Tibial artery (tissue), 4 donors: ENCODE data around the gene SLAMF7.

ENCODE experiments used
- DNase-seq, 2 donors: peaks; one replicate each; pipeline ENCODE4 v3.0.0-alpha.2; 2019
- H3K27ac ChIP-seq, 2 donors: fragments of 200-600 bp; sonication (generic) in 1 of 2; 1 replicate in 1 of 2; 2 replicates in 1 of 2; pipeline ENCODE4 v1.5.1; 2018 to 2019; ENCODE audit warnings: mild to moderate bottlenecking in 1 of 2
- H3K27me3 ChIP-seq, 2 donors: fragments of 200-600 bp; sonication (generic) in 1 of 2; one replicate each; pipeline versions ENCODE4 v1.5.1 to v1.6.0; 2016 to 2019
- H3K36me3 ChIP-seq, 3 donors: fragments of 200-600 bp; sonication (generic) in 2 of 3; one replicate each; pipeline ENCODE4 v1.5.1; 2016 to 2019; ENCODE audit warnings: mild to moderate bottlenecking in 2 of 3
- H3K4me1 ChIP-seq, 4 donors: fragments of 200-600 bp; sonication (generic) in 2 of 4; 1 replicate in 3 of 4; 2 replicates in 1 of 4; pipeline ENCODE4 v1.5.1; 2016 to 2019
- H3K4me3 ChIP-seq, 2 donors: fragments of 200-600 bp; sonication (generic) in 1 of 2; 1 replicate in 1 of 2; 2 replicates in 1 of 2; pipeline ENCODE4 v1.5.1; 2018 to 2019; ENCODE audit warnings: mild to moderate bottlenecking in 2 of 2
- H3K9me3 ChIP-seq, 3 donors: fragments of 200-600 bp; sonication (generic) in 1 of 3; one replicate each; pipeline ENCODE4 v1.5.1; 2016 to 2019
- CTCF ChIP-seq, 2 experiments: fragments of 200-600 bp in 1 of 2; fragments of 450-650 bp in 1 of 2; IDR thresholded peaks; one replicate each; pipeline ENCODE4 v1.5.1; 2017 to 2019; ENCODE audit warnings: antibody characterized with exemption in 2 of 2, mild to moderate bottlenecking in 1 of 2, moderate library complexity in 1 of 2
- intact Hi-C: fragments of 100-400 bp; cut with DNase I; formaldehyde crosslinking; loops from one replicate; pipeline ENCODE4 v1.15.0; 2023; ENCODE audit warnings: low total_unique reads

SLAMF7 gene

GRCh38 chr1:160773093-160773492 lies 34.0 kb downstream of the SLAMF7 start:
- TF ChIP-seq CTCF (IDR thresholded peaks at IDR 0.05): no peak
- no peaks in the 10 kb centered on the region for H3K9me3 ChIP-seq
- no peaks in the 10 kb centered on the region for H3K36me3 ChIP-seq
- no peak for DNase-seq
- no peak overlapping the region for H3K4me3 ChIP-seq
- H3K27ac ChIP-seq: no peak overlapping the region
- H3K4me1 ChIP-seq: peaks cover 0 to 3% (median 0%) of the 10 kb centered on the region in 4 donors
- intact Hi-C loops: no loop called here
- H3K27me3 ChIP-seq: no peaks in the 10 kb centered on the region

GRCh38 chr1:160774886-160775719 lies 36.1 kb downstream of the SLAMF7 start:
- H3K27me3 ChIP-seq: no peaks in the 10 kb centered on the region
- intact Hi-C loops: no loop called here
- H3K9me3 ChIP-seq: no peaks in the 10 kb centered on the region
- TF ChIP-seq CTCF (IDR thresholded peaks at IDR 0.05): no peak
- no peaks in the 10 kb centered on the region for H3K4me1 ChIP-seq
- no peak for DNase-seq
- no peak overlapping the region for H3K4me3 ChIP-seq
- no peaks in the 10 kb centered on the region for H3K36me3 ChIP-seq
- H3K27ac ChIP-seq: no peak overlapping the region

GRCh38 chr1:160776178-160776577 lies 37.1 kb downstream of the SLAMF7 start:
- no peak for TF ChIP-seq CTCF (IDR thresholded peaks at IDR 0.05)
- H3K36me3 ChIP-seq: no peaks in the 10 kb centered on the region
- no peak for DNase-seq
- no peaks in the 10 kb centered on the region for H3K27me3 ChIP-seq
- no peaks in the 10 kb centered on the region for H3K4me1 ChIP-seq
- no peaks in the 10 kb centered on the region for H3K9me3 ChIP-seq
- H3K27ac ChIP-seq: no peak overlapping the region
- H3K4me3 ChIP-seq: no peak overlapping the region
- intact Hi-C loops: no loop called here

- DNase-seq: no peak
- no peak for TF ChIP-seq CTCF (IDR thresholded peaks at IDR 0.05)
- no peak overlapping the region for H3K27ac ChIP-seq
- no peaks in the 10 kb centered on the region for H3K4me1 ChIP-seq
- H3K4me3 ChIP-seq: no peak overlapping the region
- intact Hi-C loops: no loop called here
- no peaks in the 10 kb centered on the region for H3K27me3 ChIP-seq
- no peaks in the 10 kb centered on the region for H3K36me3 ChIP-seq
- no peaks in the 10 kb centered on the region for H3K9me3 ChIP-seq
Measured at GRCh38 chr1:160777486-160778089, 38.5 kb downstream of the SLAMF7 start.

- intact Hi-C loops: no loop called here
- DNase-seq: no peak
Measured at GRCh38 chr1:160778976-160779375, 39.9 kb downstream of the SLAMF7 start.

More at GRCh38 chr1:160778976-160779375, 39.9 kb downstream of the SLAMF7 start:
- no peaks in the 10 kb centered on the region for H3K27me3 ChIP-seq
- H3K9me3 ChIP-seq: no peaks in the 10 kb centered on the region
- H3K36me3 ChIP-seq: no peaks in the 10 kb centered on the region
- no peaks in the 10 kb centered on the region for H3K4me1 ChIP-seq
- TF ChIP-seq CTCF (IDR thresholded peaks at IDR 0.05): no peak
- H3K4me3 ChIP-seq: no peak overlapping the region
- H3K27ac ChIP-seq: no peak overlapping the region
